ENCODE results near the gene MOBP.

Gene MOBP

GRCh38 chr3:39499651-39500273 is 32.3 kb downstream of the MOBP start:
- DNase-seq: no peak

- DNase-seq: no peak
Observed at GRCh38 chr3:39501059-39501458, 33.6 kb downstream of the MOBP start.

GRCh38 chr3:39501968-39502837 is 34.7 kb downstream of the MOBP start:
- no peak for DNase-seq

- no peak for DNase-seq
Observed at GRCh38 chr3:39502838-39503145, 35.3 kb downstream of the MOBP start.

GRCh38 chr3:39505866-39506742 is 38.6 kb downstream of the MOBP start:
- no peak for DNase-seq

GRCh38 chr3:39506863-39507262 is 39.4 kb downstream of the MOBP start:
- no peak for DNase-seq

GRCh38 chr3:39513791-39514369 is 46.4 kb downstream of the MOBP start:
- no peak for DNase-seq

- no peak for DNase-seq
Observed at GRCh38 chr3:39515681-39516441, 48.4 kb downstream of the MOBP start.

GRCh38 chr3:39519103-39519502 is 51.6 kb downstream of the MOBP start:
- no peak for DNase-seq

GRCh38 chr3:39519554-39520288 is 52.2 kb downstream of the MOBP start:
- DNase-seq: no peak

- DNase-seq: no peak
Observed at GRCh38 chr3:39521456-39521855, 54.0 kb downstream of the MOBP start.

GRCh38 chr3:39524107-39524506 is 56.6 kb downstream of the MOBP start:
- DNase-seq: no peak

GRCh38 chr3:39528844-39529243 is 61.4 kb downstream of the MOBP start:
- no peak for DNase-seq

- no peak for DNase-seq
Observed at GRCh38 chr3:39529577-39529976, 62.1 kb downstream of the MOBP start.

GRCh38 chr3:39531066-39531465 is 63.6 kb downstream of the MOBP start:
- no peak for DNase-seq

GRCh38 chr3:39531665-39532064 is 64.2 kb downstream of the MOBP start:
- no peak for DNase-seq

GRCh38 chr3:39532777-39533176 is 65.3 kb downstream of the MOBP start:
- DNase-seq: no peak

- DNase-seq: no peak
Observed at GRCh38 chr3:39533226-39533625, 65.7 kb downstream of the MOBP start.

GRCh38 chr3:39540162-39540921 is 72.9 kb downstream of the MOBP start:
- DNase-seq: no peak

- DNase-seq: no peak
Observed at GRCh38 chr3:39541442-39541841, 74.0 kb downstream of the MOBP start.

- no peak for DNase-seq
Observed at GRCh38 chr3:39541917-39542329, 74.4 kb downstream of the MOBP start.
